Esophagus mucosa (tissue), 1 donor: ENCODE measurements around the gene VPS50. TPM values are rescaled to one million over a fixed set of nuclear protein-coding genes. Genes with fewer than 3 reads are reported as not detected.
"Not testable (repeated sequence)": the region's sequence is repeated elsewhere in the genome, so short reads cannot be mapped to it uniquely, and the experiment has no call there.

Source experiments
- ATAC-seq: fragments of 200-7000 bp; cut with Tn5 transposase; one replicate; pipeline ENCODE4 v1.9.1; 2020
- total RNA-seq: library from RNA; stranded (reverse); gene quantifications from one replicate; pipeline ENCODE4 v1.2.4, GENCODE V29; 2023
- donor health status: DM: yes; HTN: yes; CAD: no.

The VPS50 gene
- total RNA-seq, 1 donor from 2014 or later, result 16.5 TPM

- no peak for ATAC-seq
Measured at GRCh38 chr7:93238748-93239147, 6.6 kb downstream of the VPS50 start.

DNA sequence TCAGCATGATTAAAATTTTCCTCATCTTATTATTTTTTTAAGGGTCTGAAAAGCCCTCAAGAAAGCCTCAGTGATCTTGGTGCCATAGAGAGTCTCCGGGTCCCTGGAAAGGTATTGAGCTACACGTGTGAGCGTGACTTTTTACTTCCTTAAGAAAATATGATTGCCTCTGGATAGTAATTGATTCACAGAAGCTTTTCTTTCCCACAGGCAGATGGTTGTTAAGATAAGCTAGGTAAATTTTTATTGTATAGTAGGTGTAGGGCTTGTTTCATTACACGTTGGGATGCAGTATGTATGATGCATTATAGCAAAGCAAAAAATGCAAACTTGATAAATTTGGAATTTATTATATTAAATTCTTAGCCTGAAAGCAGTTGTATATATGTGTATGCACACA is 7.7 kb downstream of the VPS50 start:
- ATAC-seq, result no peak

DNA sequence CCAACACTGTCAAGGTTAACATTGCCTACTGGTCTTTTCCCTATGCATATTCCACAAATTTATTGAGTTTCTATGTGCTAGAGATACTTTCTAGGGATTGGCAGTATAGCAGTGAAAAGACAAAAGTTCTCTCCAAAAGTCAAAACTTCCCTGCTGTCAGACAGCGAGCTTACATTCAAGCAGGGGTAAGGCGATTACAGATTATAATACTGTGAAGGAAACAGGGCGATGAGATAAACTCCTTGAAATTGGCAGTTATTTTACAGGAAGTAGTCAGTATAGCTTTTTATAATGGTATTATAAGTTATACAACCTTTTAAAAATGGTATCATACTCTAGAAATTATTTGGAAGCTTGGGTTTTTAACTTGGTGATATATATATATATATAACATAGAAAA is 9.9 kb downstream of the VPS50 start:
- no peak for ATAC-seq

DNA sequence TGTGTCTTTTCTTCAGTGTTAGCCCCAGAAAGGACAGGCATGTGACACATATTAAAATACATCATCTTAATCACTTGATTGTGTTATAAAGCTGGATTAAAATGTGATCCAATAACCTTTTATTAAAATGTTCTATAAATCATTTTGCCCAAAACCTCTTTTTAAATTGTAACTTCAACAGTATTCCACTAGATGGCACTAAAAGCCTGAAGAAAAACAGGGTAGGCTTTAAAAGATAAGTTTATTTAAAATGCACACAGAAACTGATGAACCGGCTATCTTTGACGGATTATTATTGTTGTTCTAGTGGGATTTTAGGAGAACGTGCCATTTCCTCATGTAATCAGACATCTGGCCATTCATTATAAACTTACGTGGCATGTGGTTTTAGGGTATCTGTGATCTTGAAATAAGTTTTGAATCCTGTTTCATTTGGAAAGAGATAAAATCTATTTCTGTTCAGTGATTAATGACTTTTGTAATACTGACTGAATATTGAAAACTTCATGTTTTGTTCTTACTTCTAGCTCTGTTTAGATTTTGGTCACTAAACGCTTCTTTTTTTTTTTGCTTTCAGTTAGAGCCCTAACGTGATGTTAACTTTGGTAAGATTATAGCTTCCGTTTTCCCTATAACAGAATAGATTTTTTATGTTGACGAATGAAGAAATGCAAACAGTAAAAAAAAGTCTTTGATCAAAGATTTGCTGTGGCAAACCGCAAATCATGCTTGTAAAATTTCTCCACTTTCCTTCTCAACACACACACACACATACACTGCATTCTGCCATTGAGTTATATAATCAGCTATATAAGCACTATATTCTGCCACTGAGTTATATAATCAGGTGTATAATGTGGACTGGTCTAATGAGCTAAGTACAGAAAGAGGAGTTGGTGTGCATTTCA is 13.6 kb downstream of the VPS50 start:
- ATAC-seq, result no peak

GRCh38 chr7:93249491-93250148 is 17.5 kb downstream of the VPS50 start:
- ATAC-seq, result no peak

DNA sequence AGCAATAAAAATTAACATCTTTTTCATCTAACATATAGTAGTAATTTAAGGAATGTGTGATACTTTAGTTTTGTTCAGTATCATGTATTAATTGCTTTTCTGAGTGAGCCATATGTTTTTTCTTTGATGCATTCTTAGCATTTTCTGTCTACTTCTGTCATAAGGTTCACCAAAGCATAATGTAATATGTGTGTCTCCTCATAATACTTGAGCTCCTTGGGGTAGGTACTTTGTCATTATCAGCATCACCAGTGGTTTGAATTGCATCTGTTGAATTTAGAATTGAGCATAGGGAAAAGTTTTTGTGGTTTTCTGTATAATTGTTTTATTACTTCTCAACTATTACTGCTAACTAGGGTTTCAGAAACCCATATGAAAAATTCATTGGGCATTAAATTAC is 26.5 kb downstream of the VPS50 start:
- no peak for ATAC-seq

- no peak for ATAC-seq
Measured at GRCh38 chr7:93262535-93262934, 30.4 kb downstream of the VPS50 start.

- ATAC-seq, result no peak
Measured at GRCh38 chr7:93265220-93265619, 33.1 kb downstream of the VPS50 start.

GRCh38 chr7:93279541-93279940 is 47.4 kb downstream of the VPS50 start:
- ATAC-seq, result no peak

DNA sequence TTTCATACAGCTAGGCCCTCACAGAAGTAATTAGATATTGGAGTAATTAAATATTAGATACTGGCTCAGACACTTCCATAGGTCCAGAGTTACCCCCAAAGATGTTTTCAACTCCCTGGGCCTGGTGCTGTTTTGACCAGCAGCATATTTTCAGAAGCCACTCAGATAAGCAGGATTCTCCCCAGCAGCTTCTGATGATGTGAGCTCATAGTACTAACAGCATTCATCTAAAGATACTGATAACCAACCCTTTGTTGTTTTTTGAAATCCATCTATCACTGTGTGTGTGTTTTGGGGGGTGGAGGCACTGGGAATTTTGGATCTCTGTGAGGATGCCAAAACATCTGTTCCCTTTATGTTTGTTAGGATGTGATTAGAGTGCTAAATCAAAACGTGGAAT is 52.7 kb downstream of the VPS50 start:
- no peak for ATAC-seq

- no peak for ATAC-seq
Measured at GRCh38 chr7:93293229-93293628, 61.1 kb downstream of the VPS50 start.

DNA sequence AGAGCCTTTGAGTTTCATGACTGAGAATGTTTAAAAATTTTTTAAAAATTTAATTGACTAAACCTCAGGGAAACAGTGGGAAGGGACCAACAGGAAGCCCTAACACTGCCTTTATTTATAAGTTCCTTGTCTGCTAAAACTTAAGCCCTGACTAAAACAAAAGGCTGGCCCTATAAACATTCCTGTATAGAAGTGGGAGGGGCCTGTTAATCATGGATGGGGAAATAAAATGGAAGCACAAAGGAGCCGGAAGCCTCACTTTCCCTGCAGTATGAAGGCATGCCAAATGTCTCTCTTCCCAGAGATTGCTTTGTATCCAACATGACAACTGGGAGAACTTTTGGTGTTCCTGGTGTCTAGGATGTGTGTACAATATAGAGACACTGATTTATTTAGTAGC is 66.0 kb downstream of the VPS50 start:
- ATAC-seq, result no peak

DNA sequence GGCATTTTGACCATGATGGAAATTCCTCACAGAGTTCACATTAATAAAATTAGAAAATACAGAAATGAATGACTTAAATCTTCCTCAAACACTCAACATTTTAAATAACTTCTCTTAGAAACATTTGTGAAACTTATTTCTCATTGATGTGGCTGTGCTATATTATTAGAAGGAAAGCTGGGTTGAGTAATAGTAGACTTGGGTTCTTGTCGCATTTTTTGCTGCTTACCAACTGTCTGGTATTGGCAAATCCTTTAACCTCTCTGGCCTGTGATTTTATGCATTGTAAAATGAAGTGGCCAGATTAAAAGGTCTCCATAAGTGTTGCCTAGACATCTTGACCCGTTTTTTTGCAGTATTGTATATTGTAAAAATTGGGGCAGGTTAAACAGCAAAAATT is 66.5 kb downstream of the VPS50 start:
- no peak for ATAC-seq

DNA sequence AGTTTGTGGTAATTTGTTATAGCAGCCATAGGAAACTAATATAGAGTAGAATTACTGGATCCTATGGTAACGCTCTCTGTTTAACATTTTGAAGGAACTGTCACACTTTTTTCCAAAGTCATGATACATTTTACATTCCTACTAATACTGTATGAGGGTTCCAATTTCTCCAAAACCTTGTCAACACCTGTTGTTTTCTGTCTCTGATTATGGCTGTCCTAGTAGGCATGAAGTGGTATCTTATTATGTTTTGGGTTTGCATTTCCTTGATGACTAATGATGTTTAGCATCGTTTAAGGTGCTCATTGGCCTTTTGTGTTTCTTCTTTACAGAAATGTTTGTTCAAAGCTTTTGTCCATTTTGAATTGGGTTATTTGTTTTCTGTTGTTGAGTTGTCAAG is 69.6 kb downstream of the VPS50 start:
- no peak for ATAC-seq

DNA sequence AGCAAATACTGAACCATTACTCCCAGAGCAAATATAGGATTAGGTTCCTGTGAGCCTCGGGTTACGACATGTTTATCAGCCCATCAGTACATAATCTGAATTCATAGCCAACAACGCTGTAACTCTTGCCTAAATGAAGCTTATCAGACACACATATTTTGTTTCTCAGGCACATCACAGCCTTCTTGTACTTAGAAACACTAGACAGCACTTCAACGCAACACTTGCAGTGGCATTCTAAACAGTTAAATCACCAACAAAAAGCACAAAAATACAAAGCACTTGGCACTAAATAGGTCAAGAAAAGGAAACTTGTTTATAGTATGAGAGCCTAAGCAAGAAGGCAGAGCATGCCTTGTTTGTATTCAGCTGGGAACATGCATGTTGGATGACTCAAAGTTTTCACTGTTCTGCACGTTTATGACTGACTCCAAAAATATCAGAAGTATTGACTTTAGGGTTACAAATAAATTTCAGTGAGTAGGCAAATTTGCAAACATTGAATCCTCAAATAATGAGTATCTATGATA is 75.0 kb downstream of the VPS50 start:
- no peak for ATAC-seq

- no peak for ATAC-seq
Measured at GRCh38 chr7:93307943-93308342, 75.8 kb downstream of the VPS50 start.

DNA sequence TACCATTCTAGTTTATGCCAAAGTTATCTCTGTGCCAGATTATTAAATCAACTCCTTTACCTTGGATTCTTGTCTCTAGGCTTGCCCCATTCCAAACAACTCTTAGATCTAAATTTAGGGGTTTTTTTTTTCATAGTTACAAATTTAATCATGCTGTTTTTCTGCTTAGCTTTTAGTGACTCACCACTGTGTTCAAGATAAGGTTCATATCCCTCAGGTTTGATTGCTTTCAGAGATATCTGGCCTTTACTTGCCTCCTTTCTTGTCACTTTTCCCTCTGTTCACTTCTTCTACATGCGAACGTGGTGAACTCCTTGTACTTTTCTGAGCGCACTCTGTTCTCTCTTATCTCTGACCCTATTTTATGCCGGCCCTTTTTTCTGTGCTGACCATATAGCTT is 78.2 kb downstream of the VPS50 start:
- ATAC-seq, result no peak

- ATAC-seq, result no peak
Measured at GRCh38 chr7:93314449-93314848, 82.3 kb downstream of the VPS50 start.

DNA sequence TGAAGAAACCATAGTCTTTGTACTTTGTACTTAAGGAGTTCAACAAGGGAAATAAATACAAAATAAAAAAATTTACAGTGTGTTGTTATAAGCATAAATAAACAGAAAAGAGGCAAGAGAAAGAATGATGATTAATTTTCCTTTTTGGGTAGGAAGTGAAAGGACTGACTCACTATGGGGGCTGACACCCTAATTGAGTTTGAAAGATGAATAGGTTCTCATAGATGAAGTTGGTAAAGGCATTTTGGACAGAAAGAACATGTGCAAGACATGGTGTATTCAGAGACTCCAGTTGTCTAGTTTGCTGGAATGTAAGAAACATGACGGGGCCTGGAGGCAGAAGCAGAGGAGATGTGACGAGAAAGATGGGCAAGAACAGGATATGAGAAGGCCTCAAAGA is 83.7 kb downstream of the VPS50 start:
- no peak for ATAC-seq

- no peak for ATAC-seq
Measured at GRCh38 chr7:93316730-93317129, 84.6 kb downstream of the VPS50 start.

- ATAC-seq, result no peak
Measured at GRCh38 chr7:93320887-93321286, 88.7 kb downstream of the VPS50 start.

DNA sequence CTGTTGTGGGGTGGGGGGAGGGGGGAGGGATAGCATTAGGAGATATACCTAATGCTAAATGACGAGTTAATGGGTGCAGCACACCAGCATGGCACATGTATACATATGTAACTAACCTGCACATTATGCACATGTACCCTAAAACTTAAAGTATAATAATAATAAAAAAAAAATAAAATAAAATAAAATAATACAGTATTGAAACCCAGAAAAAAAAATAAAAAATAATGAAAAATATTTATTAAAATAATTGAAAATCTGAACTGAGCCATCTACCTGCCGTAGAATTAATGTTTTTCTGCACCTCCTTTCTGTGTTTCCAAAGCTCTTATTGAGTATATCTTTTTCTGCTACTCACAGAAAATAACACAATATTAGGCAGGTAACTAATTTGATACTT is 94.1 kb downstream of the VPS50 start:
- ATAC-seq, result not testable (repeated sequence)

- no peak for ATAC-seq
Measured at GRCh38 chr7:93327006-93327633, 95.0 kb downstream of the VPS50 start.
